Osteoblast (primary cell): ENCODE measurements around the gene OSBPL2. TPM values are rescaled to one million over a fixed set of nuclear protein-coding genes. Genes with fewer than 3 reads are reported as not detected.

ENCODE experiments used
- DNase-seq: peaks from one replicate; pipeline ENCODE4 v3.0.0; 2011; ENCODE audit warnings: low spot score, mixed read lengths; ENCODE audit not compliant: insufficient read length; ENCODE audit errors: missing footprints
- H2AFZ ChIP-seq: 2 replicates; pipeline ENCODE4 v1.6.0; 2011; ENCODE audit warnings: mild to moderate bottlenecking, low read length
- H3K27ac ChIP-seq: 2 replicates; pipeline ENCODE4 v1.5.1; 2011; ENCODE audit warnings: mild to moderate bottlenecking, low read depth, low read length, moderate library complexity
- H3K27me3 ChIP-seq: 2 replicates; pipeline ENCODE4 v1.6.0; 2012; ENCODE audit warnings: mild to moderate bottlenecking, control low read depth, inconsistent platforms, low read length, moderate library complexity; ENCODE audit not compliant: insufficient read depth
- H3K36me3 ChIP-seq: 2 replicates; pipeline ENCODE4 v1.5.1; 2011; ENCODE audit warnings: mild to moderate bottlenecking, low read length, control low read depth, moderate library complexity; ENCODE audit not compliant: insufficient read depth
- H3K4me1 ChIP-seq: 2 replicates; pipeline ENCODE4 v1.5.1; 2011; ENCODE audit warnings: mild to moderate bottlenecking, low read length, control low read depth, moderate library complexity; ENCODE audit not compliant: insufficient read depth
- H3K4me2 ChIP-seq: 2 replicates; pipeline ENCODE4 v1.6.0; 2011; ENCODE audit warnings: mild to moderate bottlenecking, low read length; ENCODE audit not compliant: insufficient read depth
- H3K4me3 ChIP-seq: fragments of 200-600 bp; sonication (generic); 3 replicates; pipeline ENCODE4 v1.5.1; 2012; ENCODE audit warnings: mild to moderate bottlenecking, low read length, inconsistent platforms; ENCODE audit not compliant: insufficient read depth
- H3K79me2 ChIP-seq: 2 replicates; pipeline ENCODE4 v1.6.0; 2012; ENCODE audit warnings: mild to moderate bottlenecking, low read length, control low read depth, inconsistent platforms; ENCODE audit not compliant: insufficient read depth
- H3K9me3 ChIP-seq: 2 replicates; pipeline ENCODE4 v1.5.1; 2011; ENCODE audit warnings: low read depth, low read length, control low read depth
- H4K20me1 ChIP-seq: 2 replicates; pipeline ENCODE4 v1.6.0; 2012; ENCODE audit warnings: mild to moderate bottlenecking, low read length, control low read depth; ENCODE audit not compliant: insufficient read depth
- total RNA-seq: library from RNA; depleted of rRNA; stranded (reverse); fragments of >200 nt; gene quantifications from 2 replicates; pipeline ENCODE4 v1.2.3, GENCODE V29; 2012
- TF ChIP-seq, protein P1 (sequence below): IDR thresholded peaks from 2 replicates; pipeline ENCODE4 v1.5.1; 2011; ENCODE audit warnings: mild to moderate bottlenecking, low read depth, low read length, moderate library complexity; ENCODE audit errors: extremely low read depth

The OSBPL2 gene
- total RNA-seq, 1 donor: 35.8 TPM

- no peaks in the 10 kb centered on the region for H3K4me1 ChIP-seq
- no peak for DNase-seq
- H3K27ac ChIP-seq: no peak overlapping the region
- H2AFZ ChIP-seq: no peak overlapping the region
- H3K9me3 ChIP-seq: no peaks in the 10 kb centered on the region
- no peaks in the 10 kb centered on the region for H3K36me3 ChIP-seq
- H3K79me2 ChIP-seq: no peaks in the 10 kb centered on the region
- TF ChIP-seq, protein P1, sequence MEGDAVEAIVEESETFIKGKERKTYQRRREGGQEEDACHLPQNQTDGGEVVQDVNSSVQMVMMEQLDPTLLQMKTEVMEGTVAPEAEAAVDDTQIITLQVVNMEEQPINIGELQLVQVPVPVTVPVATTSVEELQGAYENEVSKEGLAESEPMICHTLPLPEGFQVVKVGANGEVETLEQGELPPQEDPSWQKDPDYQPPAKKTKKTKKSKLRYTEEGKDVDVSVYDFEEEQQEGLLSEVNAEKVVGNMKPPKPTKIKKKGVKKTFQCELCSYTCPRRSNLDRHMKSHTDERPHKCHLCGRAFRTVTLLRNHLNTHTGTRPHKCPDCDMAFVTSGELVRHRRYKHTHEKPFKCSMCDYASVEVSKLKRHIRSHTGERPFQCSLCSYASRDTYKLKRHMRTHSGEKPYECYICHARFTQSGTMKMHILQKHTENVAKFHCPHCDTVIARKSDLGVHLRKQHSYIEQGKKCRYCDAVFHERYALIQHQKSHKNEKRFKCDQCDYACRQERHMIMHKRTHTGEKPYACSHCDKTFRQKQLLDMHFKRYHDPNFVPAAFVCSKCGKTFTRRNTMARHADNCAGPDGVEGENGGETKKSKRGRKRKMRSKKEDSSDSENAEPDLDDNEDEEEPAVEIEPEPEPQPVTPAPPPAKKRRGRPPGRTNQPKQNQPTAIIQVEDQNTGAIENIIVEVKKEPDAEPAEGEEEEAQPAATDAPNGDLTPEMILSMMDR: no peak
- no peak overlapping the region for H3K4me3 ChIP-seq
- no peaks in the 10 kb centered on the region for H3K27me3 ChIP-seq
- no peak overlapping the region for H3K4me2 ChIP-seq
- no peaks in the 10 kb centered on the region for H4K20me1 ChIP-seq
These were observed 80.4 kb downstream of the OSBPL2 start for GRCh38 chr20:62318400-62319345.

DNA sequence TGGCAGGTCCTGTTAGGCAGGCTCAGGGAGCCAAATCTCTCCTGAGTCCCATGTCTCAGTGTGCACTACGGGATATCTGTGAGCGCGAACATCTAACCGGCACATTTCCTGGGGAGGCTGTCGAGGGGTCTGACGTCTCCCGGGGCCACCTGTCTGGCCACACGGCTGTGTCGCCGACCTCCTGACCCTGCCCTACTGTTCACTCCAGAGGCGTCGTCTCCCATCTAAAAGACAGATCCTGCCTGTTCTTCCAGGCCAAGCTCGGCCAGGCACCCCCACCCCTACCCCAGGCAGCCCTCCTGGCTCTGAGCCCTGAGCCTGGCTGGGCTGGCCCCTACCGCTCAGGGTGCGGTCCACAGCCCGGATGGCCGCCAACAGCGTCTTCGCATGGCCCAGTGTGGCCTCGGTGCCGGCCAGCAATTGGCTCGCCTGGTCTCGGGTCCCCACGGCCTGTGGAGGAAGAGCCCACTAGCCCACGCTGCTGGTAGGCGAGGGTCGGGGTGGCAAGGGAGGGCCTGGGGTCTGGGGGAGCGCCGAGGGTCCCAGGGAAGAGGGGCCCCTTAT is 81.1 kb downstream of the OSBPL2 start:
- H4K20me1 ChIP-seq: no peaks in the 10 kb centered on the region
- no peaks in the 10 kb centered on the region for H3K9me3 ChIP-seq
- TF ChIP-seq, protein P1: no peak
- H3K27me3 ChIP-seq: no peaks in the 10 kb centered on the region
- no peaks in the 10 kb centered on the region for H3K36me3 ChIP-seq
- H3K27ac ChIP-seq: no peak overlapping the region
- no peaks in the 10 kb centered on the region for H3K4me1 ChIP-seq
- H3K4me3 ChIP-seq: no peak overlapping the region
- no peak for DNase-seq
- H3K79me2 ChIP-seq: no peaks in the 10 kb centered on the region
- H2AFZ ChIP-seq: no peak overlapping the region
- H3K4me2 ChIP-seq: no peak overlapping the region

DNA sequence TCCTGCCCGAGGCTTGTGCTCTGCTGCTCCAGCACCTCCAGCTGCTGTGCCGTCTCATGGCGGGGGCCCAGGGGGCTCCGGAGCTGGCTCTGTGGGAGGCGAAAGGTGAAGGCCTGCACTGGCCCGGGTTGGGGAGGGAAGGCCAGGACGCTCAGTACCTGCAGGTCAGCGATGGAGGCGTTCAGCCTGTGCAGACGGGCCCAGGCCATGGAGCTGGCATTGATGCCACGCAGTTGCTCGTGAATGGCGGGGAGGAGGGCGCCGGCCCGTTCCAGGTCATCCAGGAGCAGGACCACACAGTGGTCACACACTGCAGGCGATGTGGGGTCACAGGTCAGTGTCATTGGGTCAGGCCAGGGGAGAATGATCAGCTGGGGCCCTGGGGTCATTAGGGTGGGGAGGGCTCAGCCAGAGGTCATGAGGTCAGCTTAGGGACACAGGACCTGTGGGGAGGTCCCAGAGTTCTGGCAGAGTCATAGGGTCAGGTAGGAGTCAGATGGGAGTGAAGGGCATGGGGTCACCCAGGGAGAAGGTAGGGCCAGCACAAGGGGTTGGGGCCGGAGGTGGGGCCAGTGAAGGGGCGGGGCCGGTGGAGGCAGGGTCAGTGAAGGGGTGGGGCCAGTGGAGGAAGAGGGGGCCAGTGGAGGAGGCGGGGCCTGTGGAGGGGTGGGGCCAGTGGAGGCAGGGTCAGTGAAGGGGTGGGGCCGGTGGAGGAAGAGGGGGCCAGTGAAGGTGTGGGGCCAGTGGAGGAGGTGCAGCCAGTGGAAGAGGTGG is 82.4 kb downstream of the OSBPL2 start:
- Histone ChIP-seq H3K9me3 (no peaks in the 10 kb centered on the region), H3K4me3 (no peak overlapping the region), H2AFZ (no peak overlapping the region), H3K4me1 (no peaks in the 10 kb centered on the region), H3K4me2 (no peak overlapping the region), H3K27ac (no peak overlapping the region), H3K27me3 (no peaks in the 10 kb centered on the region), H4K20me1 (no peaks in the 10 kb centered on the region), H3K79me2 (no peaks in the 10 kb centered on the region), H3K36me3 (no peaks in the 10 kb centered on the region)
- TF ChIP-seq, protein P1: no peak
- no peak for DNase-seq
